Measurements from ENCODE around the gene DPM3. TPM values are rescaled to one million over a fixed set of nuclear protein-coding genes. Genes with fewer than 3 reads are reported as not detected.

The DPM3 gene
- total and polyA plus RNA-seq, 2 experiments from 2014 or later = 13.6 to 71.4 TPM

DNA sequence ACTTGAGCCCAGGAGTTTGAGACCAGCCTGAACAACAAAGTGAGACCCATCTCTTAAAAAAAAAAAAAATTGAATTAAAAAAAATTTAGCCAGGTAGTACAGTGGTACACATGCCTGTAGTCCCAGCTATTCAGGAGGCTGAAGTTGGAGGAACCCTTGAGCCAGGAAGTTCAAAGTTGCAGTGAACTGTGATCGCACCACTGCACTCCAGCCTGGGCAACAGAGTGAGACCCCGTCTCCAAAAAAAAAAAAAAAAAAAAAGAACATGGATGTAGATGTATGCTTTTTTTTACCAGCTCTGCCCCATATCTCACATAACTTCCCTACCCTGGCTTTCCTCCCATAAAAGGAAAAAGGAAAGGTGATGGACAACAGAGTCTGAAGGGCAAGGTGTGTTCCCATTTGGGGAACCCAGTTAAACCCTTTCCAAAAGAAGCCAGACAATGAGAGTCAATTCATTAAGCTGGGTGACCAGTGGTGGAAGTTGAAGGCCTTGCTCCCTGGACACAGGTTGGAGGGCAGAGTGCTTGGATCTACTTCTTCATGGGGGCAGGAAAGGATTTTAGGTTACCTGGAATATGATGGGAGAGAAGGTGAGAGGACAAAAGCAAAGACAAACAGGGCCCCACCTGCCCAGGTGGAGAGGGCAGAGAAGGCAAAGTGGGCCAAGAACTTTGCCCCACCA is 29.9 kb upstream of the DPM3 start (continued):
- TF ChIP-seq REST (IDR thresholded peaks at IDR 0.05; ENCODE audit: unreplicated experiment) (no peak), EZH2 (IDR thresholded peaks at IDR 0.05; ENCODE audit: low read depth, unreplicated experiment) (no peak), ETS1 (IDR thresholded peaks at IDR 0.05) (no peak), JUNB (IDR thresholded peaks at IDR 0.05; ENCODE audit: unreplicated experiment) (no peak), POLR2AphosphoS5 (IDR thresholded peaks at IDR 0.05; ENCODE audit: low read depth) (no peak), NANOG (IDR thresholded peaks at IDR 0.05; ENCODE audit: borderline replicate concordance) (no peak), STAT1 (IDR thresholded peaks at IDR 0.05; ENCODE audit: unreplicated experiment) (no peak)
- TF ChIP-seq, protein P1, sequence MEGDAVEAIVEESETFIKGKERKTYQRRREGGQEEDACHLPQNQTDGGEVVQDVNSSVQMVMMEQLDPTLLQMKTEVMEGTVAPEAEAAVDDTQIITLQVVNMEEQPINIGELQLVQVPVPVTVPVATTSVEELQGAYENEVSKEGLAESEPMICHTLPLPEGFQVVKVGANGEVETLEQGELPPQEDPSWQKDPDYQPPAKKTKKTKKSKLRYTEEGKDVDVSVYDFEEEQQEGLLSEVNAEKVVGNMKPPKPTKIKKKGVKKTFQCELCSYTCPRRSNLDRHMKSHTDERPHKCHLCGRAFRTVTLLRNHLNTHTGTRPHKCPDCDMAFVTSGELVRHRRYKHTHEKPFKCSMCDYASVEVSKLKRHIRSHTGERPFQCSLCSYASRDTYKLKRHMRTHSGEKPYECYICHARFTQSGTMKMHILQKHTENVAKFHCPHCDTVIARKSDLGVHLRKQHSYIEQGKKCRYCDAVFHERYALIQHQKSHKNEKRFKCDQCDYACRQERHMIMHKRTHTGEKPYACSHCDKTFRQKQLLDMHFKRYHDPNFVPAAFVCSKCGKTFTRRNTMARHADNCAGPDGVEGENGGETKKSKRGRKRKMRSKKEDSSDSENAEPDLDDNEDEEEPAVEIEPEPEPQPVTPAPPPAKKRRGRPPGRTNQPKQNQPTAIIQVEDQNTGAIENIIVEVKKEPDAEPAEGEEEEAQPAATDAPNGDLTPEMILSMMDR (conservative IDR thresholded peaks at IDR 0.05; ENCODE audit: low read depth in 2 of 2) = no peak

GRCh38 chr1:155169541-155169940 is 29.2 kb upstream of the DPM3 start:
- DNase-seq (ENCODE audit: low spot score) (no peak), ATAC-seq (no peak)
- Histone ChIP-seq H3F3A (replicated peaks; ENCODE audit: low read depth) (peaks cover 35% of the 10 kb centered on the region), H3K4me2 (no peak overlapping the region), H4K20me1 (replicated peaks; ENCODE audit: insufficient read depth) (no peaks in the 10 kb centered on the region), H3K27ac (ENCODE audit: low read depth) (no peak overlapping the region), H3K4me1 (ENCODE audit: insufficient read depth) (peaks cover 25% of the 10 kb centered on the region), H3K79me2 (replicated peaks; ENCODE audit: insufficient read depth) (peaks cover 17% of the 10 kb centered on the region), H3K27me3 (ENCODE audit: insufficient read depth) (no peaks in the 10 kb centered on the region), H3K4me3 (no peak overlapping the region), H3K9me2 (ENCODE audit: insufficient read depth) (no peaks in the 10 kb centered on the region), H2AFZ (no peak overlapping the region), H3K36me3 (ENCODE audit: insufficient read depth) (no peaks in the 10 kb centered on the region)
- Mint-ChIP-seq H3K27me3 (ENCODE audit: insufficient read depth, low read depth, poor library complexity) (peaks cover 18% of the 10 kb centered on the region), H3K4me1 (peaks cover 19% of the 10 kb centered on the region), H3K36me3 (ENCODE audit: low read depth) (peaks cover 20% of the 10 kb centered on the region), H3K4me3 (no peak overlapping the region; the same call in 2 of the 3 replicates), H3K27ac (no peak overlapping the region), H3K9me3 (peaks cover 9% of the 10 kb centered on the region)
- TF ChIP-seq EZH2 (IDR thresholded peaks at IDR 0.05; ENCODE audit: low read depth, unreplicated experiment) (no peak), ZNF331 (CRISPR knock-in tag; IDR thresholded peaks at IDR 0.05; ENCODE audit: low read depth) (no peak), CREB1 (CRISPR knock-in tag; IDR thresholded peaks at IDR 0.05; ENCODE audit: low read depth) (no peak), ETS1 (IDR thresholded peaks at IDR 0.05) (no peak), POLR2AphosphoS5 (IDR thresholded peaks at IDR 0.05; ENCODE audit: low read depth) (no peak), NANOG (IDR thresholded peaks at IDR 0.05; ENCODE audit: borderline replicate concordance) (no peak), EZH2phosphoT487 (IDR thresholded peaks at IDR 0.05; ENCODE audit: unreplicated experiment) (no peak), JUNB (IDR thresholded peaks at IDR 0.05; ENCODE audit: unreplicated experiment) (no peak)
